H1 (cell line): ENCODE results near the gene CA14. TPM values are rescaled to one million over a fixed set of nuclear protein-coding genes. Genes with fewer than 3 reads are reported as not detected.

Experiments
- BACH1 ChIP-seq: IDR thresholded peaks from 2 replicates; pipeline ENCODE4 v1.6.1; 2012; ENCODE audit warnings: low read length, improper control_type of control experiment
- CBX5 ChIP-seq: fragments of 300-800, 300-1000 bp; sonication (generic); IDR thresholded peaks from 2 replicates; pipeline ENCODE4 v1.7.1; 2016; ENCODE audit warnings: antibody characterized with exemption, low read length, low read depth
- CEBPB ChIP-seq: IDR thresholded peaks from 2 replicates; pipeline ENCODE4 v1.6.1; 2012; ENCODE audit warnings: low read depth, low read length
- HDAC6 ChIP-seq: IDR thresholded peaks from one replicate; pipeline ENCODE4 v1.7.1; 2012; ENCODE audit warnings: low read depth, mild to moderate bottlenecking, inconsistent platforms, low read length, moderate library complexity
- POU5F1 ChIP-seq: IDR thresholded peaks from 2 replicates; pipeline ENCODE4 v1.6.1; 2011; ENCODE audit warnings: low read depth, mild to moderate bottlenecking, low read length, moderate library complexity
- RFX5 ChIP-seq: IDR thresholded peaks from 2 replicates; pipeline ENCODE4 v1.6.1; 2011; ENCODE audit warnings: low read depth, low read length, improper control_type of control experiment, borderline replicate concordance
- RNF2 ChIP-seq: fragments of 200-900, 300-1000 bp; sonication (generic); IDR thresholded peaks from 2 replicates; pipeline ENCODE4 v1.7.1; 2016; ENCODE audit warnings: borderline replicate concordance, low read depth, mild to moderate bottlenecking, antibody characterized with exemption, low read length; ENCODE audit not compliant: poor library complexity, severe bottlenecking; ENCODE audit errors: missing control alignments
- SIN3A ChIP-seq, 2 experiments: IDR thresholded peaks in 1 of 2; conservative IDR thresholded peaks in 1 of 2; 2 replicates each; pipeline ENCODE4 v1.6.1; 2011 to 2012; ENCODE audit warnings: low read length in 2 of 2, improper control_type of control experiment in 1 of 2, low read depth in 1 of 2, mild to moderate bottlenecking in 1 of 2
- SIRT6 ChIP-seq: IDR thresholded peaks from one replicate; pipeline ENCODE4 v1.7.1; 2012; ENCODE audit warnings: low read length, inconsistent platforms
- SP4 ChIP-seq: IDR thresholded peaks from 2 replicates; pipeline ENCODE4 v1.6.1; 2012; ENCODE audit warnings: low read length, inconsistent platforms
- SUZ12 ChIP-seq: fragments of 200-600 bp; sonication (generic); IDR thresholded peaks from 2 replicates; pipeline ENCODE4 v1.6.1; 2012; ENCODE audit warnings: mild to moderate bottlenecking, inconsistent platforms, low read length, moderate library complexity, mixed read lengths
- polyA plus RNA-seq, 7 experiments: library from polyadenylated mRNA; depleted of rRNA in 3 of 7; stranded (reverse) in 5 of 7; unstranded in 2 of 7; fragments of >200 nt in 5 of 7; fragments of 200-250 nt in 2 of 7; gene quantifications; 1 replicate in 5 of 7; 2 replicates in 1 of 7; 4 replicates in 1 of 7; pipeline versions ENCODE4 v1.2.1 to v1.2.3, GENCODE V29; 2011 to 2013; ENCODE audit warnings: missing spikeins in 2 of 7, mixed read lengths in 2 of 7
- total RNA-seq: library from RNA; stranded (reverse); fragmentation: NEBNext Ultra II Directional; extraction: Animal tissue kit (Norgen Biotek cat#: 25700); gene quantifications from 2 replicates; pipeline ENCODE4 v1.2.1, GENCODE V29; 2021
- TF ChIP-seq, protein P1 (sequence below): fragments of 300-600 bp; sonication (generic); IDR thresholded peaks from 2 replicates; pipeline ENCODE4 v1.7.1; 2012; ENCODE audit warnings: low read length, moderate library complexity, mild to moderate bottlenecking, inconsistent platforms; ENCODE audit not compliant: insufficient replicate concordance

Gene CA14
- total and polyA plus RNA-seq, 2 of the 8 experiments (the other 6 are each of a cell fraction or from before 2014, with no cell fraction given): 52.3 to 105 TPM

DNA sequence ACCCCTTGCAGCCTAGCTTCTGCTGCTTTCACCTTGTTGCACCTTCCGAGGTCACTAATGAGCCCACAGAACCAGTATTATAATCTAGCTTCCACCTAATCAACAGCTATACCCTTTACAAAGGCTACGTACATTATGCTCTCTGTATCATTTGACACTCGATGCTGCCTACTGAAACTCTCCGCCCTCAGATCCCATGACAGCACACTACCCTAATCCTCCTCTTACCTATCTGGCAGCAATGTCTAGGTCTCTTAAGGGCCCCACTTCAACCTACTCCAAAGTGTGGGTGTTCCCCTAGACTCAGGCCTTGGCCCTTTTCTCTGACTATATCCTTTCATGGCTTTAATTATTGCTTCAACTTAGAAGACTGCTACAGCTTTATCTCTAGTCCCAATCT lies 31.2 kb downstream of the CA14 start (continued):
- TF ChIP-seq, protein P1, sequence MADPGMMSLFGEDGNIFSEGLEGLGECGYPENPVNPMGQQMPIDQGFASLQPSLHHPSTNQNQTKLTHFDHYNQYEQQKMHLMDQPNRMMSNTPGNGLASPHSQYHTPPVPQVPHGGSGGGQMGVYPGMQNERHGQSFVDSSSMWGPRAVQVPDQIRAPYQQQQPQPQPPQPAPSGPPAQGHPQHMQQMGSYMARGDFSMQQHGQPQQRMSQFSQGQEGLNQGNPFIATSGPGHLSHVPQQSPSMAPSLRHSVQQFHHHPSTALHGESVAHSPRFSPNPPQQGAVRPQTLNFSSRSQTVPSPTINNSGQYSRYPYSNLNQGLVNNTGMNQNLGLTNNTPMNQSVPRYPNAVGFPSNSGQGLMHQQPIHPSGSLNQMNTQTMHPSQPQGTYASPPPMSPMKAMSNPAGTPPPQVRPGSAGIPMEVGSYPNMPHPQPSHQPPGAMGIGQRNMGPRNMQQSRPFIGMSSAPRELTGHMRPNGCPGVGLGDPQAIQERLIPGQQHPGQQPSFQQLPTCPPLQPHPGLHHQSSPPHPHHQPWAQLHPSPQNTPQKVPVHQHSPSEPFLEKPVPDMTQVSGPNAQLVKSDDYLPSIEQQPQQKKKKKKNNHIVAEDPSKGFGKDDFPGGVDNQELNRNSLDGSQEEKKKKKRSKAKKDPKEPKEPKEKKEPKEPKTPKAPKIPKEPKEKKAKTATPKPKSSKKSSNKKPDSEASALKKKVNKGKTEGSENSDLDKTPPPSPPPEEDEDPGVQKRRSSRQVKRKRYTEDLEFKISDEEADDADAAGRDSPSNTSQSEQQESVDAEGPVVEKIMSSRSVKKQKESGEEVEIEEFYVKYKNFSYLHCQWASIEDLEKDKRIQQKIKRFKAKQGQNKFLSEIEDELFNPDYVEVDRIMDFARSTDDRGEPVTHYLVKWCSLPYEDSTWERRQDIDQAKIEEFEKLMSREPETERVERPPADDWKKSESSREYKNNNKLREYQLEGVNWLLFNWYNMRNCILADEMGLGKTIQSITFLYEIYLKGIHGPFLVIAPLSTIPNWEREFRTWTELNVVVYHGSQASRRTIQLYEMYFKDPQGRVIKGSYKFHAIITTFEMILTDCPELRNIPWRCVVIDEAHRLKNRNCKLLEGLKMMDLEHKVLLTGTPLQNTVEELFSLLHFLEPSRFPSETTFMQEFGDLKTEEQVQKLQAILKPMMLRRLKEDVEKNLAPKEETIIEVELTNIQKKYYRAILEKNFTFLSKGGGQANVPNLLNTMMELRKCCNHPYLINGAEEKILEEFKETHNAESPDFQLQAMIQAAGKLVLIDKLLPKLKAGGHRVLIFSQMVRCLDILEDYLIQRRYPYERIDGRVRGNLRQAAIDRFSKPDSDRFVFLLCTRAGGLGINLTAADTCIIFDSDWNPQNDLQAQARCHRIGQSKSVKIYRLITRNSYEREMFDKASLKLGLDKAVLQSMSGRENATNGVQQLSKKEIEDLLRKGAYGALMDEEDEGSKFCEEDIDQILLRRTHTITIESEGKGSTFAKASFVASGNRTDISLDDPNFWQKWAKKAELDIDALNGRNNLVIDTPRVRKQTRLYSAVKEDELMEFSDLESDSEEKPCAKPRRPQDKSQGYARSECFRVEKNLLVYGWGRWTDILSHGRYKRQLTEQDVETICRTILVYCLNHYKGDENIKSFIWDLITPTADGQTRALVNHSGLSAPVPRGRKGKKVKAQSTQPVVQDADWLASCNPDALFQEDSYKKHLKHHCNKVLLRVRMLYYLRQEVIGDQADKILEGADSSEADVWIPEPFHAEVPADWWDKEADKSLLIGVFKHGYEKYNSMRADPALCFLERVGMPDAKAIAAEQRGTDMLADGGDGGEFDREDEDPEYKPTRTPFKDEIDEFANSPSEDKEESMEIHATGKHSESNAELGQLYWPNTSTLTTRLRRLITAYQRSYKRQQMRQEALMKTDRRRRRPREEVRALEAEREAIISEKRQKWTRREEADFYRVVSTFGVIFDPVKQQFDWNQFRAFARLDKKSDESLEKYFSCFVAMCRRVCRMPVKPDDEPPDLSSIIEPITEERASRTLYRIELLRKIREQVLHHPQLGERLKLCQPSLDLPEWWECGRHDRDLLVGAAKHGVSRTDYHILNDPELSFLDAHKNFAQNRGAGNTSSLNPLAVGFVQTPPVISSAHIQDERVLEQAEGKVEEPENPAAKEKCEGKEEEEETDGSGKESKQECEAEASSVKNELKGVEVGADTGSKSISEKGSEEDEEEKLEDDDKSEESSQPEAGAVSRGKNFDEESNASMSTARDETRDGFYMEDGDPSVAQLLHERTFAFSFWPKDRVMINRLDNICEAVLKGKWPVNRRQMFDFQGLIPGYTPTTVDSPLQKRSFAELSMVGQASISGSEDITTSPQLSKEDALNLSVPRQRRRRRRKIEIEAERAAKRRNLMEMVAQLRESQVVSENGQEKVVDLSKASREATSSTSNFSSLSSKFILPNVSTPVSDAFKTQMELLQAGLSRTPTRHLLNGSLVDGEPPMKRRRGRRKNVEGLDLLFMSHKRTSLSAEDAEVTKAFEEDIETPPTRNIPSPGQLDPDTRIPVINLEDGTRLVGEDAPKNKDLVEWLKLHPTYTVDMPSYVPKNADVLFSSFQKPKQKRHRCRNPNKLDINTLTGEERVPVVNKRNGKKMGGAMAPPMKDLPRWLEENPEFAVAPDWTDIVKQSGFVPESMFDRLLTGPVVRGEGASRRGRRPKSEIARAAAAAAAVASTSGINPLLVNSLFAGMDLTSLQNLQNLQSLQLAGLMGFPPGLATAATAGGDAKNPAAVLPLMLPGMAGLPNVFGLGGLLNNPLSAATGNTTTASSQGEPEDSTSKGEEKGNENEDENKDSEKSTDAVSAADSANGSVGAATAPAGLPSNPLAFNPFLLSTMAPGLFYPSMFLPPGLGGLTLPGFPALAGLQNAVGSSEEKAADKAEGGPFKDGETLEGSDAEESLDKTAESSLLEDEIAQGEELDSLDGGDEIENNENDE: no peak
- TF ChIP-seq RNF2: no peak
- TF ChIP-seq POU5F1: no peak
- TF ChIP-seq RFX5: no peak
- no peak for TF ChIP-seq SP4
- no peak for TF ChIP-seq SUZ12
- no peak for TF ChIP-seq HDAC6
- no peak for TF ChIP-seq CEBPB
- no peak for TF ChIP-seq SIN3A (conservative IDR thresholded peaks at IDR 0.05 in 1 of 2, IDR thresholded peaks at IDR 0.05 in 1 of 2; ENCODE audit: low read depth in 1 of 2, low read length in 2 of 2)
- no peak for TF ChIP-seq CBX5
- no peak for TF ChIP-seq BACH1
- no peak for TF ChIP-seq SIRT6
